ENCODE data around the gene C17orf78. TPM values are rescaled to one million over a fixed set of nuclear protein-coding genes. Genes with fewer than 3 reads are reported as not detected.
A peak's percentile ranks its signal among the peaks of the same experiment; 100 is the strongest.
"Not testable (repeated sequence)": the region's sequence is repeated elsewhere in the genome, so short reads cannot be mapped to it uniquely, and the experiment has no call there.

The C17orf78 gene
- not detected for total RNA-seq

DNA sequence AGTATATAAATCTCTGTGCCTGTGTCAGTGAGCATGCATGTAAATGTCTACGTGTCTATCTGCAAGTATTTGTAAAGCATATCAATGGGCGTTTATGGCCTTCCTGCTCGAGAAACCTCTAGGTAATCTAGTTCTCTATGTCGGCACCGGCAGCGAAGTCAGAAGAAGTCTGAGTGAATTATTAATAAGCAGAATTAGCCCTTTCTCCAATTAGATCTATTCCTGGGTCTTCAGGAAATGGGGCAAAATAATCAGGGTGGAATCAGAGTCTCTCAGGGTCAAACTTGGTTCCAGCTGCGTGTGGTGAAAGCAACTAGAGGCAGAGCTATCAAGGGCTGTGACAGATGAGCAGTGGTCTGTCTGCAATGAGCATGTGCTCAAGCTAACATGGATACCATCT is at the start of gene C17orf78:
Gene C17orf78, plus strand, starts transcription at position 280 of the 400 bp plus-strand sequence. Its CDS starts 108 bp downstream, at position 388.
- intact Hi-C loops (cut with micrococcal nuclease): no loop called here
- Mint-ChIP-seq H3K9me3 (no peaks in the 10 kb centered on the region), H3K4me3 (no peak within 1 kb of the TSS), H3K4me1 (ENCODE audit: low read depth) (peaks cover 7% of the 10 kb centered on the region), H3K27ac (no peak within 1 kb of the TSS), H3K27me3 (ENCODE audit: low read depth) (no peaks in the 10 kb centered on the region), H3K36me3 (ENCODE audit: low read depth) (no peaks in the 10 kb centered on the region)
- CTCF ChIA-PET: interaction anchor here (0.5 to 3.5 kb wide), 7 partner anchors 16 to 136 kb away, joined by 4 to 64 read pairs (median 6); no protein-coding TSS in a partner anchor
- no peak for DNase-seq

DNA sequence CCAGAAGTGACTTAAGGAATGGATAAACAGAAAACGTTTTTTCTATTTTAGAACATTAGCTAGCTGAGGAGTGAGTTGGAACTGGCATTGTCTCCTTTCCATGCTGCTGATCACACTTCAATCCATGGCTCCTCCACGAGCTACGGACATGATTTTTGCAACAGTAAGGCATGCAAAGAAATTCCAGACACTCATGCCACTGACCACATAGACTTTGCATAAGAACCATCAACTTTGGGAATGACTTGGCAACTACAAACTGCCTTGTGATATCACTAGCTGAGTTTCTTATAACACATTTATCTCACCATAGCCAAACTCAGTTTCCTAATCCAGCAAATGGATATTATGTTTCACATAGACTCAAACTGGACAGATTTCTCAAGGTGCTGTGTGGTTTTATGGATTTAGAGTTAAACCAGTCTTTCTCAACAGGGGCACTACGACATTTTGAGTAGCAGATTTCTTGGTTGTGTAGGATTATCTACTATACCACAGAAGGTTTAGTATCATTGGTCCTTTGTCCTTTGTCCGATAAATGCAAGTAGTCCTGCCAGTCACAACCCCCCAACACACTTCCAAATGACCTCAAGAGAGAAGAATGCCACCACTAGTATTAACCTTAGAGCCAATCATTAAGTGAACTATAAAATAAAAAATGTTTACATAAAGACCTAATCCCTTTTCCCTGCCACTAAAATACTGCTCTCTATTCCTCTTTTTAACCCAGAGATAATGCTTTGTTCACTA is 48.3 kb upstream of the C17orf78 start:
- intact Hi-C loops (cut with micrococcal nuclease): no loop called here
- H3K27ac Mint-ChIP-seq: no peak overlapping the region
- no peaks in the 10 kb centered on the region for H3K27me3 Mint-ChIP-seq (ENCODE audit: low read depth)
- H3K4me1 Mint-ChIP-seq (ENCODE audit: low read depth): no peaks in the 10 kb centered on the region
- CTCF ChIA-PET: no interaction called here
- H3K36me3 Mint-ChIP-seq (ENCODE audit: low read depth): peaks cover 22% of the 10 kb centered on the region
- H3K9me3 Mint-ChIP-seq: no peaks in the 10 kb centered on the region
- no peak overlapping the region for H3K4me3 Mint-ChIP-seq
- DNase-seq: no peak

- H3K9me3 Mint-ChIP-seq: no peaks in the 10 kb centered on the region
- intact Hi-C loops (cut with micrococcal nuclease): no loop called here
- DNase-seq: no peak
- H3K27ac Mint-ChIP-seq: no peak overlapping the region
- H3K36me3 Mint-ChIP-seq (ENCODE audit: low read depth): peaks cover 19% of the 10 kb centered on the region
- no peak overlapping the region for H3K4me3 Mint-ChIP-seq
- H3K27me3 Mint-ChIP-seq (ENCODE audit: low read depth): no peaks in the 10 kb centered on the region
- H3K4me1 Mint-ChIP-seq (ENCODE audit: low read depth): no peaks in the 10 kb centered on the region
- CTCF ChIA-PET: interaction anchor here (0.6 kb wide), 1 partner anchor 9 kb away, joined by 3 read pairs; no protein-coding TSS in a partner anchor
These were observed 36.9 kb upstream of the C17orf78 start for GRCh38 chr17:37338847-37339246.

DNA sequence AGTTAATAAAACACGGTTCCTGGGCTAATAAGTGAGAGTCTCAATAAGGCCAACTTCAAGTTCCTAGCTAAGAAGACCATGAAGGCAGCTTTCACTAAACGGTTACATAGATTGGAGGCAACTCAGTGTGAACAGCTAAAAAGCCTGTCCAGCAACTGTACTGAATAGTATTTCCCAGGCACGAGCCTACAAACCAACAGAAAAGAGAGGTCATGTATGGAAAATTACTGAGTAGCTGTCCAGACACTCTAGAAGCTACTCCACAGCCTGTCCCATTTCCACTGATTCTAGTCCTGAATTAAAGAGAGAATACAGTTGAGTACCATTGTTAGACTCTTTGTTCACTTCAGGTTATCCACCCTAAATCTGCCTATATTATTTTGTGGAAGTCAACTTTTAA is 36.5 kb upstream of the C17orf78 start:
- CTCF ChIA-PET: interaction anchor here (0.6 kb wide), 1 partner anchor 9 kb away, joined by 3 read pairs; no protein-coding TSS in a partner anchor
- no peak overlapping the region for H3K4me3 Mint-ChIP-seq
- H3K27ac Mint-ChIP-seq: no peak overlapping the region
- no peaks in the 10 kb centered on the region for H3K4me1 Mint-ChIP-seq (ENCODE audit: low read depth)
- peaks cover 19% of the 10 kb centered on the region for H3K36me3 Mint-ChIP-seq (ENCODE audit: low read depth)
- intact Hi-C loops (cut with micrococcal nuclease): no loop called here
- no peak for DNase-seq
- no peaks in the 10 kb centered on the region for H3K9me3 Mint-ChIP-seq
- no peaks in the 10 kb centered on the region for H3K27me3 Mint-ChIP-seq (ENCODE audit: low read depth)

- no peak overlapping the region for H3K4me3 Mint-ChIP-seq
- CTCF ChIA-PET: no interaction called here
- H3K27ac Mint-ChIP-seq: no peak overlapping the region
- no peaks in the 10 kb centered on the region for H3K27me3 Mint-ChIP-seq (ENCODE audit: low read depth)
- intact Hi-C loops (cut with micrococcal nuclease): no loop called here
- no peaks in the 10 kb centered on the region for H3K9me3 Mint-ChIP-seq
- no peak for DNase-seq
- peaks cover 26% of the 10 kb centered on the region for H3K36me3 Mint-ChIP-seq (ENCODE audit: low read depth)
- no peaks in the 10 kb centered on the region for H3K4me1 Mint-ChIP-seq (ENCODE audit: low read depth)
These were observed 35.0 kb upstream of the C17orf78 start for GRCh38 chr17:37340804-37341203.

DNA sequence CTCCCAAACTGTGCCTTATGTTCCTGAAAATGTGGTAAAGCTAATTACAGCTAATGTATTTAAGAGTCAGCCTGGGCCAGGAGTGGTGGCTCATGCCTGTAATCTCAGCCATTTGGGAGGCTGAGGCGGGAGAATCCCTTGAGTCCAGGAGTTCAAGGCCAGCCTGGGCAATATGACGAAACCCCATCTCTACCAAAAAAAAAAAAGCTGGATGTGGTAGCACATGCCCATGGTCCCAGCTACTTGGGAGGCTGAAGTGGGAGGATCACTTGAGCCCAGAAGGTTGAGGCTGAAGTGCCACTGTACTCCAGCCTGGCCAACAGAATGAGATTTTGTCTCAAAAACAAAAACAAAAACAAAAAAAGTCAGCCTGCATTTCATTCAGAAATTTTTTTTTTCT is 33.2 kb upstream of the C17orf78 start:
- DNase-seq: no peak
- intact Hi-C loops (cut with micrococcal nuclease): no loop called here
- Mint-ChIP-seq H3K27ac (no peak overlapping the region), H3K27me3 (ENCODE audit: low read depth) (no peaks in the 10 kb centered on the region), H3K4me3 (no peak overlapping the region), H3K9me3 (peaks cover 2% of the 10 kb centered on the region), H3K4me1 (ENCODE audit: low read depth) (peaks cover 2% of the 10 kb centered on the region), H3K36me3 (ENCODE audit: low read depth) (peaks cover 26% of the 10 kb centered on the region)
- CTCF ChIA-PET: interaction anchor here (0.6 to 0.7 kb wide), 3 partner anchors 13 to 1167 kb away, joined by 3 to 6 read pairs (median 3); no protein-coding TSS in a partner anchor

DNA sequence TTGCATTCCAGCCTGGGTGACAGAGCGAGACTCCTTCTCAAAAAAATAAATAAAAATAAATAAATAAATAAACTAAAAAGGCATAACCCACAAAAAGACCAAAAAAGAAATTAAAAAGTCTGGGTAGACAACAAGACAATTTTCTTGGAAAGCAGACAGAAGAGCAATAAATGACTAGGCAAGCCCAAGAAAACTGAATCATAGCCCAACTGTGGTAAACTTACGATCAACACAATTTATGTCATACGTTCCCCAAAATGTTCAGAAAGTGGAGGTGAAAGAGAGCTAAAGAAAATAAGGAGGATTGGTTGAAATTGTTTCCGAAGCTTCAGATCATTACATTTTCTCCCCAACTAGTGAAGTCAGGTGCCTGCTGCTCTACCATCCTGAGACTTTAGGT is 31.3 kb upstream of the C17orf78 start:
- intact Hi-C loops (cut with micrococcal nuclease): no loop called here
- H3K4me3 Mint-ChIP-seq: no peak overlapping the region
- H3K4me1 Mint-ChIP-seq (ENCODE audit: low read depth): peaks cover 2% of the 10 kb centered on the region
- no peak overlapping the region for H3K27ac Mint-ChIP-seq
- peaks cover 2% of the 10 kb centered on the region for H3K9me3 Mint-ChIP-seq
- H3K36me3 Mint-ChIP-seq (ENCODE audit: low read depth): peaks cover 22% of the 10 kb centered on the region
- no peak for DNase-seq
- no peaks in the 10 kb centered on the region for H3K27me3 Mint-ChIP-seq (ENCODE audit: low read depth)
- CTCF ChIA-PET: no interaction called here

- H3K27me3 Mint-ChIP-seq (ENCODE audit: low read depth); H3K27ac Mint-ChIP-seq; CTCF ChIA-PET; H3K9me3 Mint-ChIP-seq; H3K4me1 Mint-ChIP-seq (ENCODE audit: low read depth); DNase-seq; intact Hi-C loops (cut with micrococcal nuclease); H3K4me3 Mint-ChIP-seq: not testable (repeated sequence)
- peaks cover 19% of the 10 kb centered on the region for H3K36me3 Mint-ChIP-seq (ENCODE audit: low read depth)
These were observed 28.9 kb upstream of the C17orf78 start for GRCh38 chr17:37346863-37347402.

DNA sequence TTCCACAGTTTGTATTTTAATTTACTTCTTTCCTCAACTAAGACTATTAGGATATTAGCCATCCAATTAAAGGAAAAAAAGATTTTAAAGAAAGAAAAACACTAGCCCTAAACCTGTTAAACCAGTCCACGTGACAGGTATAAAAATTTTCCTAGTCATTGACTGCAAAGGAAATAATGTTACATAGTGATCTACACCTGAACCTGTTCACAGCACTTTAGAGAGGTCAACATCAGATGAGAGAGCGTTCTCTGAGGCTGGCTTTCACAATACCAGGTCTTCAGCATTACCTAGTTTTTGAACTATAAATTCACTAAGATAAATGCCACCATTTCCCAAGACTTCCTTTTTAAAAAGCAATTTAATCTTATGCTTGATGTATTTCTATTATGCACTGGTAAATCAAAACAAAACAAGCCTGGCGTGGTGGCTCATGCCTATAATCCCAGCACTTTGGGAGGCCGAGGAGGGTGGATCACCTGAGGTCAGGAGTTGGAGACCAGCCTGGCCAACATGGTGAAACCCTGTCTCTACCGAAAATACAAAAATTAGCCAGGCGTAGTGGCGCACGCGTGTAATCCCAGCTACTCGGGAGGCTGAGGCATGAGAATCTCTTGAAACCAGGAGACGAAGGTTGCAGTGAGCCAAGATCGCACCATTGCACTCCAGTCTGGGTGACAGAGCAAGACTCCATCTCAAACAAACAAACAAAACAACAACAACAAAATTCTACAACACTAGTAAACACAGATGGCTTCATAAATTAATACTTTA is 18.8 kb upstream of the C17orf78 start:
- H3K27ac Mint-ChIP-seq; H3K9me3 Mint-ChIP-seq; DNase-seq; H3K27me3 Mint-ChIP-seq (ENCODE audit: low read depth); H3K36me3 Mint-ChIP-seq (ENCODE audit: low read depth): not testable (repeated sequence)
- Mint-ChIP-seq H3K4me3 (peak overlapping the region; percentile 86), H3K4me1 (ENCODE audit: low read depth) (peaks cover 21% of the 10 kb centered on the region)
- CTCF ChIA-PET: interaction anchor here (1.2 kb wide), 1 partner anchor 16 kb away, joined by 3 read pairs; no protein-coding TSS in a partner anchor
- intact Hi-C loops (cut with micrococcal nuclease): loop anchor here (5.0 kb wide), 1 partner anchor 755 kb away; the partner anchor contains the start of gene MRM1

GRCh38 chr17:37358098-37358829 is 17.5 kb upstream of the C17orf78 start:
- Mint-ChIP-seq H3K9me3 (no peaks in the 10 kb centered on the region), H3K27me3 (ENCODE audit: low read depth) (no peaks in the 10 kb centered on the region), H3K27ac (peak overlapping the region; percentile 25), H3K36me3 (ENCODE audit: low read depth) (peaks cover 3% of the 10 kb centered on the region), H3K4me1 (ENCODE audit: low read depth) (peaks cover 21% of the 10 kb centered on the region), H3K4me3 (peak overlapping the region; percentile 86)
- intact Hi-C loops (cut with micrococcal nuclease): loop anchor here (2.0 to 5.0 kb wide), 2 partner anchors 251 to 756 kb away; partner anchors contain the start of genes MRM1 and SYNRG
- DNase-seq: peak; percentile 59
- CTCF ChIA-PET: interaction anchor here (0.6 to 0.9 kb wide), 2 partner anchors 39 to 40 kb away, joined by 3 to 4 read pairs; no protein-coding TSS in a partner anchor

DNA sequence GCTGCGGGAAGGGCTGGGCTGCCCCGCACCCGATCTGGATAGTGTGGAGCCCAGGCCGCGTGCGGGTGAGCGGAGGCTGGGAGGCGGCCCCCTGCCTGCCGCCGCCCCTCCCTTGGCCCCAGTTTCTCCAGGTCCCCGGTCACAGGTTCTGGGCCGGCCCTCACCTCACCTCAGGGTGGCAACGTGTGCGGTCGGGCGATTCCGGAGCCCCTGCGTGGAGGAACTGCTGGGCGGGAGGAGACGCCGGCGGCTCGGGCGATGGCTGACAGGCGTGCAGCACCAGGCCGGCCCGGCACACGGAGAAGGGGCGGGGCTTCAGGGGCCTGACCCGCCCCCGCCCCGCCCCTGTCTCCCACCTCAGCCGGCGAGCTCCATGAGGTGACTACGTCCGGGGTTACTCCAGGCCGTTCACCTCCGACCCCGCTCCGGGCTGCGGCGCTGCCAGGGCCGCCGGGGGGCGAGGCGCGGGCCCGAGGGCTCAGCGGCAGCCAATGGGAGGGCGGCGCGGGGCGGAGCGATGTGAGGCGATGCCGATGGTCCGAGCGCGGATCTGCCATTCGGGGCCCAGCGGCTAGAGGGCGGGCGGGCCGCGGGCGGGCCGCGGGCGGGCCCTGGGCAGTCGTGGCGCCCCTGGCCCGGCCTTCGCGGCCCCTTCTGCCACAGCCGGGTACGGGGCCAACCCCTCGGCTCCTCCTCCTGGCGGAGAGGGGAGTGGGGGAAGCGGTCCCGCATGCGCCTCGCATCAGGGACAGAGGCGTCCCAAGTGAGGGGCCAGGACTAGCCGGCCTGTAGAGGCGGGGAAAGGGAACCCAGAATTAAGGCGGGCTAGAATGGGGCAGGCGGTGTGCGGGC is 16.7 kb upstream of the C17orf78 start:
- H3K4me1 Mint-ChIP-seq (ENCODE audit: low read depth): peaks cover 21% of the 10 kb centered on the region
- H3K4me3 Mint-ChIP-seq: peak overlapping the region; percentile 86
- H3K9me3 Mint-ChIP-seq: no peaks in the 10 kb centered on the region
- H3K36me3 Mint-ChIP-seq (ENCODE audit: low read depth): peaks cover 3% of the 10 kb centered on the region
- intact Hi-C loops (cut with micrococcal nuclease): loop anchor here (1.0 to 5.0 kb wide), 5 partner anchors 47 to 757 kb away; partner anchors contain the start of genes ACACA, MRM1, SYNRG and TADA2A
- H3K27ac Mint-ChIP-seq: peak overlapping the region; percentile 76
- DNase-seq: peak; percentile 95
- H3K27me3 Mint-ChIP-seq (ENCODE audit: low read depth): no peaks in the 10 kb centered on the region
- CTCF ChIA-PET: interaction anchor here (0.9 to 1.0 kb wide), 3 partner anchors 14 to 52 kb away, joined by 4 read pairs; no protein-coding TSS in a partner anchor
